Nephron (organoid): ENCODE results near the gene SUMO3.

Source experiments
- H3K27ac Mint-ChIP-seq, 3 experiments: 2 replicates each; pipeline ENCODE4 v1.8.0; 2020; ENCODE audit warnings: mixed read lengths in 3 of 3, mild to moderate bottlenecking in 2 of 3, moderate library complexity in 1 of 3
- H3K27me3 Mint-ChIP-seq: 2 replicates; pipeline ENCODE4 v1.8.0; 2021; ENCODE audit warnings: low read depth, mild to moderate bottlenecking, moderate library complexity, mixed read lengths
- H3K36me3 Mint-ChIP-seq: 2 replicates; pipeline ENCODE4 v1.8.0; 2020; ENCODE audit warnings: low read depth, mixed read lengths
- H3K4me1 Mint-ChIP-seq: 2 replicates; pipeline ENCODE4 v1.8.0; 2020; ENCODE audit warnings: mixed read lengths
- H3K4me3 Mint-ChIP-seq, 3 experiments: 2 replicates each; pipeline ENCODE4 v1.8.0; 2020; ENCODE audit warnings: mild to moderate bottlenecking in 3 of 3, mixed read lengths in 3 of 3, moderate library complexity in 2 of 3
- H3K9me3 Mint-ChIP-seq: 2 replicates; pipeline ENCODE4 v1.8.0; 2020; ENCODE audit warnings: mixed read lengths
- TF ChIP-seq, protein P1 (sequence below), 3 experiments: fragments of 200-600 bp; sonication (generic); IDR thresholded peaks; one replicate each; pipeline ENCODE4 v1.5.0; 2021; ENCODE audit warnings: antibody characterized with exemption in 3 of 3; ENCODE audit not compliant: unreplicated experiment in 3 of 3

The SUMO3 gene

DNA sequence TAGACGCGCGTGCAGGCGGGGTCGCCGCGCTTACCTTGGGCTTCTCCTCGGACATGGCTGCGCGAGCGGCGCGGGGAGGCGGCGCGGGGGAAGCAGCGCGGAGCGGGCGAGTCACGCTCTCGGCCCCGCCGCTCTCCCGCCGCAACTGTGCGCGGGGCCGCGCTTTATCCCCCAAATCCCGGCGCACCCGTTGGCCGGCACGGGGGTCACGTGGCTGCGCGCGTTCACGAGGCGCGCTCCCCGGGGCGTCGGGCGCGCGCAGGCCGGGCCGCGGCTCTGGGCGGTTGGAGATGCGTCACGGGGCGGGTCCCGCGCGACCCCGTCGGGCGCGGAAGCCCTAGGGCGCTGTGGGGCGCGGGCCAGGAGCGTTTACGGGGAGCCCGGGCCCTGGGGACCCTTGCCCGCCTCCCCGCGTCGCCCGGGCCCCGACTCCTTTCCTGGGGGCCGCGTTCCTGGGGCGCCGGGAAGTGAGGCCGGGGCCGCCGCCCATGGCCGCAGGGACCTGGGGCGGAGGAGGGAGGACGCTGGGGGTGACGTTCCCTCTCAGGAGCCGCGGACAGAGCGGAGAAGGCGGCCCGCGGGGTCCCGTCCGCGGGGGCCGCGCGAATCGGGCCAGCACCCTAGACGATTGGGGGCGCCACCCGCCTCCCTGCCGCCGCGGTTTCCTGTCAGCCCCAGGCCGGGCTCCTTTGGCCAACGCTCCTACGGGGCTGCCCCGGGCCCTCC lies at the start of gene SUMO3:
TSS of gene SUMO3 (minus strand) at position 149 of the 726 bp plus-strand sequence. CDS start at position 55, 94 bp downstream.
- H3K4me3 Mint-ChIP-seq: peak within 1 kb of the TSS; percentile 75
- peaks cover 8% of the 10 kb centered on the region for H3K36me3 Mint-ChIP-seq
- H3K9me3 Mint-ChIP-seq: peaks cover 25% of the 10 kb centered on the region
- H3K27ac Mint-ChIP-seq: peak within 1 kb of the TSS in 1 of 3 experiments; percentile 49
- H3K27me3 Mint-ChIP-seq: peaks cover 5% of the 10 kb centered on the region
- TF ChIP-seq, protein P1, sequence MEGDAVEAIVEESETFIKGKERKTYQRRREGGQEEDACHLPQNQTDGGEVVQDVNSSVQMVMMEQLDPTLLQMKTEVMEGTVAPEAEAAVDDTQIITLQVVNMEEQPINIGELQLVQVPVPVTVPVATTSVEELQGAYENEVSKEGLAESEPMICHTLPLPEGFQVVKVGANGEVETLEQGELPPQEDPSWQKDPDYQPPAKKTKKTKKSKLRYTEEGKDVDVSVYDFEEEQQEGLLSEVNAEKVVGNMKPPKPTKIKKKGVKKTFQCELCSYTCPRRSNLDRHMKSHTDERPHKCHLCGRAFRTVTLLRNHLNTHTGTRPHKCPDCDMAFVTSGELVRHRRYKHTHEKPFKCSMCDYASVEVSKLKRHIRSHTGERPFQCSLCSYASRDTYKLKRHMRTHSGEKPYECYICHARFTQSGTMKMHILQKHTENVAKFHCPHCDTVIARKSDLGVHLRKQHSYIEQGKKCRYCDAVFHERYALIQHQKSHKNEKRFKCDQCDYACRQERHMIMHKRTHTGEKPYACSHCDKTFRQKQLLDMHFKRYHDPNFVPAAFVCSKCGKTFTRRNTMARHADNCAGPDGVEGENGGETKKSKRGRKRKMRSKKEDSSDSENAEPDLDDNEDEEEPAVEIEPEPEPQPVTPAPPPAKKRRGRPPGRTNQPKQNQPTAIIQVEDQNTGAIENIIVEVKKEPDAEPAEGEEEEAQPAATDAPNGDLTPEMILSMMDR (IDR thresholded peaks at IDR 0.05; ENCODE audit: unreplicated experiment in 3 of 3): no peak
- peaks cover 4% of the 10 kb centered on the region for H3K4me1 Mint-ChIP-seq

- H3K27me3 Mint-ChIP-seq: no peaks in the 10 kb centered on the region
- H3K4me3 Mint-ChIP-seq: peak overlapping the region in 2 of 3 experiments; percentile 15 to 16
- H3K9me3 Mint-ChIP-seq: no peaks in the 10 kb centered on the region
- TF ChIP-seq, protein P1 (IDR thresholded peaks at IDR 0.05; ENCODE audit: unreplicated experiment in 3 of 3): no peak
- H3K36me3 Mint-ChIP-seq: peaks cover 29% of the 10 kb centered on the region
- peaks cover 65% of the 10 kb centered on the region for H3K4me1 Mint-ChIP-seq
- peak overlapping the region; percentile 37 to 59 (median 45) for H3K27ac Mint-ChIP-seq
Measured at GRCh38 chr21:44867464-44867863, 49.6 kb upstream of the SUMO3 start.

- peak overlapping the region; percentile 45 to 59 (median 53) for H3K27ac Mint-ChIP-seq
- H3K36me3 Mint-ChIP-seq: peaks cover 32% of the 10 kb centered on the region
- no peaks in the 10 kb centered on the region for H3K9me3 Mint-ChIP-seq
- no peaks in the 10 kb centered on the region for H3K27me3 Mint-ChIP-seq
- H3K4me1 Mint-ChIP-seq: peaks cover 62% of the 10 kb centered on the region
- TF ChIP-seq, protein P1 (IDR thresholded peaks at IDR 0.05; ENCODE audit: unreplicated experiment in 3 of 3): no peak
- peak overlapping the region in 1 of 3 experiments; percentile 22 for H3K4me3 Mint-ChIP-seq
Measured at GRCh38 chr21:44866780-44867179, 48.9 kb upstream of the SUMO3 start.

- Mint-ChIP-seq H3K27ac (peak overlapping the region; percentile 45 to 59 (median 55)), H3K27me3 (no peaks in the 10 kb centered on the region), H3K9me3 (no peaks in the 10 kb centered on the region), H3K4me1 (peaks cover 56% of the 10 kb centered on the region), H3K4me3 (peak overlapping the region in 1 of 3 experiments; percentile 6), H3K36me3 (peaks cover 42% of the 10 kb centered on the region)
- TF ChIP-seq, protein P1 (IDR thresholded peaks at IDR 0.05; ENCODE audit: unreplicated experiment in 3 of 3): no peak
Measured at GRCh38 chr21:44865561-44866280, 47.9 kb upstream of the SUMO3 start.

GRCh38 chr21:44862869-44863685 lies 45.2 kb upstream of the SUMO3 start:
- Mint-ChIP-seq H3K9me3 (no peaks in the 10 kb centered on the region), H3K4me1 (peaks cover 36% of the 10 kb centered on the region), H3K27ac (peak overlapping the region in 1 of 3 experiments; percentile 28), H3K27me3 (no peaks in the 10 kb centered on the region), H3K36me3 (peaks cover 60% of the 10 kb centered on the region), H3K4me3 (no peak overlapping the region)
- TF ChIP-seq, protein P1 (IDR thresholded peaks at IDR 0.05; ENCODE audit: unreplicated experiment in 3 of 3): no peak
